Sciatic nerve (tissue), 1 donor: ENCODE data around the gene UGGT1. TPM values are rescaled to one million over a fixed set of nuclear protein-coding genes. Genes with fewer than 3 reads are reported as not detected.

Experiments
- total RNA-seq: library from RNA; stranded (reverse); fragmentation: NEBNext Ultra II Directional; extraction: Animal tissue kit (Norgen Biotek cat#: 25700); gene quantifications from one replicate; pipeline ENCODE4 v1.2.1, GENCODE V29; 2021
- donor health status: DM: no; HTN: no; CAD: no.

UGGT1 gene
- total RNA-seq, 1 donor from 2014 or later: 34.3 TPM

Other genes starting within 250 kb of the UGGT1 start
- 19.4 TPM for gene POLR2D, start 233.0 kb upstream of the UGGT1 start, total RNA-seq
- 15.9 TPM for gene AMMECR1L, start 205.2 kb upstream of the UGGT1 start, total RNA-seq
- gene SAP130, start 63.1 kb upstream of the UGGT1 start, total RNA-seq: 25.9 TPM
- gene HS6ST1, start 227.7 kb downstream of the UGGT1 start, total RNA-seq: 27.2 TPM